AG10803 (cell line): ENCODE measurements around the gene RPTOR.
A peak's percentile ranks its signal among the peaks of the same experiment; 100 is the strongest.

Experiments used
- DNase-seq: peaks from one replicate; pipeline ENCODE4 v3.0.0; 2010; ENCODE audit warnings: low read depth
- H3K4me3 ChIP-seq: 2 replicates; pipeline ENCODE4 v1.5.1; 2011; ENCODE audit warnings: mild to moderate bottlenecking, low read length, control low read depth
- TF ChIP-seq, protein P1 (sequence below): conservative IDR thresholded peaks from 2 replicates; pipeline ENCODE4 v1.5.1; 2011; ENCODE audit warnings: mild to moderate bottlenecking, low read length, control low read depth, inconsistent platforms

Gene RPTOR

GRCh38 chr17:80892019-80892855 lies 347.6 kb downstream of the RPTOR start:
- peak; percentile 96 for DNase-seq
- H3K4me3 ChIP-seq, result no peak overlapping the region
- TF ChIP-seq, protein P1, sequence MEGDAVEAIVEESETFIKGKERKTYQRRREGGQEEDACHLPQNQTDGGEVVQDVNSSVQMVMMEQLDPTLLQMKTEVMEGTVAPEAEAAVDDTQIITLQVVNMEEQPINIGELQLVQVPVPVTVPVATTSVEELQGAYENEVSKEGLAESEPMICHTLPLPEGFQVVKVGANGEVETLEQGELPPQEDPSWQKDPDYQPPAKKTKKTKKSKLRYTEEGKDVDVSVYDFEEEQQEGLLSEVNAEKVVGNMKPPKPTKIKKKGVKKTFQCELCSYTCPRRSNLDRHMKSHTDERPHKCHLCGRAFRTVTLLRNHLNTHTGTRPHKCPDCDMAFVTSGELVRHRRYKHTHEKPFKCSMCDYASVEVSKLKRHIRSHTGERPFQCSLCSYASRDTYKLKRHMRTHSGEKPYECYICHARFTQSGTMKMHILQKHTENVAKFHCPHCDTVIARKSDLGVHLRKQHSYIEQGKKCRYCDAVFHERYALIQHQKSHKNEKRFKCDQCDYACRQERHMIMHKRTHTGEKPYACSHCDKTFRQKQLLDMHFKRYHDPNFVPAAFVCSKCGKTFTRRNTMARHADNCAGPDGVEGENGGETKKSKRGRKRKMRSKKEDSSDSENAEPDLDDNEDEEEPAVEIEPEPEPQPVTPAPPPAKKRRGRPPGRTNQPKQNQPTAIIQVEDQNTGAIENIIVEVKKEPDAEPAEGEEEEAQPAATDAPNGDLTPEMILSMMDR, result no peak

DNA sequence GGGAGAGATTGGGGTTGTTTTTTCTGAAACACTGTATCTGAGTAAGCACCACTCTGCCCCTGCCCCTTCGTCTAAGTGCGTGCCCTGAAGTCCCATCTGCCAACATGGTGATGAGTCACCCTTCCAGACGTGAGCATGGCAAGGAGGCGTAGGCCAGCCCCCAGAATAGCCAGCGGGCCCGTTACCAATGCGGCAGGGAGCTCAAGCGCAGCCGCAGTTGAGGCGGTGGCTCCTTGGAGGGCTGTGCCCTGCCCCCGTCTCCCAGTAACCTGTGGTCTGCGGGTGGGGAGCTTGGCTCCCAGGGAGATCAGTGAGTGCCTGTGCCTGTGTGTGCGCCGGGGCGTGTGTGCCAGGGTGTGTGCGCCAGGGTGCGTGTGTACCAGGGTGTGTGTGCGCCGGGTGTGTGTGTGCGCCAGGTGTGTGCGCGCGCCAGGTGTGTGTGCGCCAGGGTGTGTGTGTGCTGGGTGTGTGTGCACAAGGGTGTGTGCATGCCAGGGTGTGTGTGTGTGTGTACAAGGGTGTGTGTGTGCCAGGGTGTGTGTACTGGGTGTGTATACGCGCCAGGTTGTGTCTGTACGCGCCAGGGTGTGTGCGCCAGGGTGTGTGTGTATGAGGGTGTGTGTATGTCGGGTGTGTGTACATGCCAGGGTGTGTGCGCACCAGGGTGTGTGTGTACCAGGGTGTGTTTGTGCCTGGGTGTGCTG lies 348.4 kb downstream of the RPTOR start:
- no peak overlapping the region for H3K4me3 ChIP-seq
- DNase-seq, result peak; percentile 37
- TF ChIP-seq, protein P1, result no peak

GRCh38 chr17:80893604-80894438 lies 349.2 kb downstream of the RPTOR start:
- no peak overlapping the region for H3K4me3 ChIP-seq
- no peak for DNase-seq
- TF ChIP-seq, protein P1, result no peak

DNA sequence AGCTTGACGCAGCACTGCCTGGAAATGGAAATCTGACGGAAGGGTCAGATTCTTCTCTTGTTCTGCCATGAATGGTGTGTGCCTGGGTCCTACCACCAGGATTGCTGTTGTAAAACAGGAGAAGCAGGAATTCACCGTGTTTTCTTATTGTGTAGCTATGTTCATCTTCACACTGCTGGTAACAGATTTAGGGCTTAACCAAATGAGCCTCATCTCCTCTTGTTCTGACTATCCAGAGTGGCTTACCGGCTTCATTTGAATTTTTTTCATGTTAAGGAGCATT lies 349.7 kb downstream of the RPTOR start:
- no peak for DNase-seq
- no peak overlapping the region for H3K4me3 ChIP-seq
- TF ChIP-seq, protein P1, result 0 out of 2 replicates have a peak, but pooled peaks have one; percentile 8

- TF ChIP-seq, protein P1, result no peak
- no peak overlapping the region for H3K4me3 ChIP-seq
- DNase-seq, result no peak
Observed at GRCh38 chr17:80894726-80895125, 350.1 kb downstream of the RPTOR start.

DNA sequence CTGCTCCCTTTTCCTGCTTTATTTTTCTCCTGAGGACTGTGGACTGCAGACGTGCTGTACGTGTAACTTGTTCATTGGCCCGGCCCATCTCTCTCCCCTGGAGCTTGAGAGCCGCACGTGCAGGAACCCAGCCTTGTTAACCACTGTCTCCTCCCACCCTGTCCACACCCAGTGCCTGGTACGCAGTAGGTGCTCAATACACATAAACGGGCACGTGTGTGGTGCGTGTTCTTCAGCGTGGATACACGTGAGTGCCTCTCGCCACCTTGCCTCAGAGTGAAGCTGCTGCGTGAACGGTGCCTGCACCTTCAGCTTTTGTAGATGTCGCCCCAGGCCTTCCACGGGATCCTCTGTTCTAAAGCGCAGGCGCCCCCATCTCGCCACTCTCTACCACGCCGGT lies 350.7 kb downstream of the RPTOR start:
- TF ChIP-seq, protein P1, result no peak
- no peak for DNase-seq
- H3K4me3 ChIP-seq, result no peak overlapping the region
